T47D (cell line): ENCODE results near the gene MRAP.
"Not testable (repeated sequence)": the region's sequence is repeated elsewhere in the genome, so short reads cannot be mapped to it uniquely, and the experiment has no call there.

Experiments
- DNase-seq, 2 experiments: peaks; one replicate each; pipeline versions ENCODE4 v3.0.0 to v3.0.0-alpha.2; 2011 to 2012; ENCODE audit warnings: low read depth in 1 of 2, low spot score in 1 of 2
- JUND ChIP-seq: IDR thresholded peaks from 2 replicates; pipeline ENCODE4 v1.6.1; 2012; ENCODE audit warnings: low read depth
- in situ Hi-C: cut with HindIII; loops from 2 replicates; pipeline ENCODE4 v1.10.0; 2016; ENCODE audit warnings: low sequenced_read_pairs, low pct_unique_long_range_greater_than_20kb

Gene MRAP

DNA sequence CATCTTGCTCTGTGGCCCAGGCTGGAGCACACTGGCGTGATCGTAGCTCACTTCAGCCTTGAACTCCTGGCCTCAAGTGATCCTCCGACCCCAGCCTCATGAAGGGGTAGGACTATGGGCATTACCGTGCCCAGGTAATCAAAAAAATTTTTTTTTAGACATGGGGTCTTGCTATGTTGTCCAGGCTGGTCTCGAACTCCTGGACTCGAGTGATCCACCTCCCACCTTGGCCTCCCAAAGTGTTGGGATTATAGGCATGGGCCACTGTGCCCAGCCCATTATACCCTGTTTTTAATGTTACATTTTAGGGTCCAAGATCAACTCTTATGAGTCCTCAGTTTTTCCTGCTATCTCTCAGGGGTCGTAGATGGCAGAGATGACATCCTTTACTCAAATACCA is 6.3 kb downstream of the MRAP start:
- in situ Hi-C loops: no loop called here
- no peak for TF ChIP-seq JUND
- no peak for DNase-seq

DNA sequence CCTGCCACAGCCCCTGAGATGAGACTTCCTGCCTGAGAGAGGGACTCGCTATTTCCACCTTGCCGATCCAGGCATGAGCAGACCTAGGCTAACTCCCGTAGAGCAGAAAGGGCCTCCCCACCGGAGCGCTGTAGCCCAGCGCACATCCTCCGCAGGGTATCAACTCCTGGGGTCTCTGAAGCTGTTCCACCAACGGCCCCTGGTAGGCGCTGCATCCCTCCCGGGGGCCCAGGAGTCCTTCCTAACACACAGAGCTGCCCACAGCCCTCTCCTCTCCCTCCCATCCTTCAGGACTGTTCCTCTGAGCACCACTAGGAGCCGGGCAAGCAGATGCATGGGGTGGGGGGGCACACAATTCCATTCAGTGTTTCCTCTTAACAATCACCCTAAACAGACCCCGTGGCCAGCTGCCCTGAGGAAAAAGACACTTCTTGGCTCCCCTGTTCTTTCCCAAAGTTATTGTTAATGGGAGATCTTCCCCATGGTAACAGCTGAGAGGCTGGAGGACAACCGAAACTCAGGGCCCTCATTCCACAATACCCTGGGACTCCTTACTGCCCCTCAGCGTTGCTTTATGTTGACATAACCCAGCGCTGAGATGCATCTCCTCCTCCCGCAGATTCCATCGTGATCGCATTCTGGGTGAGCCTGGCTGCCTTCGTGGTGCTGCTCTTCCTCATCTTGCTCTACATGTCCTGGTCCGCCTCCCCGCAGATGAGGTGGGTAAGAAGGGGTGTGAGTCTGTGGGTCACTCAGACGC is 7.5 kb downstream of the MRAP start:
- no peak for TF ChIP-seq JUND
- DNase-seq: peak in 1 of 2 experiments; percentile 5
- in situ Hi-C loops: no loop called here

DNA sequence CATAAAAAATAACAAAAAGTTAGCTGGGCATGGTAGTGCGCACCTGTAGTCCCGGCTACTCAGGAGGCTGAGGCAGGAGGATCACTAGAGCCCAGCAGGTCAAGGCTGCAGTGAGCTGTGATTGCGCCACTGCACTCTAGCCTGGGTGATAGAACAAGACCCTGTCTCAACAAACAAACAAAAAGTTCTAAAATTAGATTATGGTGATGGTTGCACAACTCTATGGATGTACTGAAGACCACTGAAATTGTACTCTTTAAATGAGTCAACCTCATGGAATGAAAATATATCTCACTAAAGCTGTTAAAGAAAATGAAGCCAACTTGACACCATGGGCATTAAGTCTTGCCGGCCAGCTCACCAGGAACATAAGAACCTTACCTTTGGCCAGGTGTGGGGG is 9.1 kb downstream of the MRAP start:
- no peak for DNase-seq
- in situ Hi-C loops: no loop called here
- no peak for TF ChIP-seq JUND

DNA sequence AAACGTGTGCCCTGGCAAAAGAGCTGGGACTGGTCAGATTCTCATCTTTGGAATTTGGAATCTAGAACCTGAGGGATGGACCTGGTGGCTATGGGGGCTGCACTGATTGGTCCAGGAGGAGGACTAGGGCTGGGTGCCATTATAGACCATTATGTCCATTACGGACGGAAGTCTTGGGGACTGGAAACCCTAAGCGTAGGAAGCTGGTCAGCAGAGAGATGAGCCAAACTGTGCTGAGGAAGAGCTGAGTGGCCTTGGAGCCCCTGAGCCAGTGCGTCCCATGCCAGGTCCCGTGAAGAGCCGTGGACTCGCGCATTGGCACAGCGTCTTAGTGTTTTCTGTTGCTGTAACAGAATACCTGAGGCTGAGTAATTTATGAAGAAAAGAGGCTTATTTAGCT is 10.0 kb downstream of the MRAP start:
- TF ChIP-seq JUND: no peak
- in situ Hi-C loops: no loop called here
- DNase-seq: no peak

DNA sequence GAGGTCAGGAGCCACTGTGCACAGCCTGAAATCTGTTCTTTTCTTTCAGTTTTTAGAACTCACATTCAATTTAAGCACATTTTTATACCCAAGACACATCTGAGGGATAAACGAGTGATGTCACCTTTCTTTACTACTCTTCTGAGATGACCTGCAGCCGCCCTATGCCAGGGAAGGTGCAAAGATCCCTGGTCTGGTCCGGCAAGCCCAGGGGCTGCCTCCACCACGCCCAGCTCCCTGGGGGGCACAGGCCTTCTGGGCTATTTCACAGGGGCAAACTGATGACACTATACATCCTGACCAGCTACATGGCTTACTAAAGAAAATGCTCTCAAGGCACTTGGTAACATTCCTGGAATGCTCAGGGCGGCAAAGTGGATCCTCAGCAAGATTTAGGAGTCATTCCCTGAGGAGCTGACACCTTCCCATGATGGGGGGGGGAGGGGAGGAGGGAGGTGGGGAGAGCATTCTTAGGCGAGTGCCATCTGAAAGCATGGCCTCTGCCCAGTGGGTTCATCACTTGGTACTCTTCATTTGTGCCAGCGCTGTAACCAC is 11.3 kb downstream of the MRAP start:
- in situ Hi-C loops: no loop called here
- TF ChIP-seq JUND: no peak
- no peak for DNase-seq

DNA sequence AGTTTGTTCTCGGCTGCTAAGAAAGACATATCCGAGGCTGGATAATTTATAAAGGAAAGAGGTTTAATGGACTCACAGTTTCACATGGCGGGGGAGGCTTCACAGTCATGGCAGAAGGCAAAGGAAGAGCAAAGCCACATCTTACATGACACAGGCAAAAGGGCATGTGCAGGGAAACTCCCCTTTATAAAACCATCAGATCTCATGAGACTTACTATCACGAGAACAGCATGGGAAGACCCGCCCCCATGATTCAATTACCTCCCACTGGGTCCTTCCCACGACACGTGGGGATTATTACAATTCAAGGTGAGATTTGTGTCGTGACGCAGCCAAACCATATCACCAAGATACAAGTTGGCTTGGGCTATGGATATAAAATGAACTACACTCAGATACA is 12.3 kb downstream of the MRAP start:
- DNase-seq, in situ Hi-C loops: not testable (repeated sequence)

DNA sequence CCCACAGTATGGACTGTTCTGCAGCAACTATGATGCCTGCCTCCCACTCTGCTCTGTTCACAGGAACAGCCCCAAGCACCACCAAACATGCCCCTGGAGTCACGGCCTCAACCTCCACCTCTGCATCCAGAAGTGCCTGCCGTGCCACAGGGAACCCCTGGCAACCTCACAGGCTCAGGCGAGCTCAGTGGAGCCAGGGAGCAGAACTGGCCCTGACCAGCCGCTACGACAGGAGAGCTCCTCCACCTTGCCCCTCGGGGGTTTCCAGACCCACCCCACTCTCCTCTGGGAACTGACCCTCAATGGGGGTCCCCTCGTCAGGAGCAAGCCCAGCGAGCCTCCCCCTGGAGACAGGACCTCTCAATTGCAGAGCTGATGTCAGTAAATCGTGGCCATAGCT is 13.0 kb downstream of the MRAP start:
- no peak for DNase-seq
- in situ Hi-C loops: no loop called here
- TF ChIP-seq JUND: no peak

DNA sequence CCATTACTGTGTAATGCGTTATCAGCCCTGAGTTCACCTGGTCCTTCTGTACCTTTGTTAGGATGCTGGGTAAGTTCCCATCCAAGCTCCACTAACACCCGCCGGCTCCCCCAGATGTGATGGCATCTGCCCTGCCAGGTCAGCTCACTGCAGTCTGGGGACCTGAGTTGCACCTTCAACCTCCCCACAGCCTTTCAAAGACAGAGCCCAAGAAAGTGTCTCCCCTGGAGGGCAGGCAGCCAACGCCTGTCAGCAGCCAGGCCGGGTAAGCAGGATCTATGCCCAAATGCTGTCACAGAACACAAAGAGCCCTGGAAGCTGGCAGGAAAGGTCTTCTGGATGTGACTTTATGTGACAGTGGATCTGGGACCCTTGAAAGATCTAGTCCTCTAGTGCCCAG is 13.7 kb downstream of the MRAP start:
- no peak for DNase-seq
- in situ Hi-C loops: no loop called here
- TF ChIP-seq JUND: no peak

DNA sequence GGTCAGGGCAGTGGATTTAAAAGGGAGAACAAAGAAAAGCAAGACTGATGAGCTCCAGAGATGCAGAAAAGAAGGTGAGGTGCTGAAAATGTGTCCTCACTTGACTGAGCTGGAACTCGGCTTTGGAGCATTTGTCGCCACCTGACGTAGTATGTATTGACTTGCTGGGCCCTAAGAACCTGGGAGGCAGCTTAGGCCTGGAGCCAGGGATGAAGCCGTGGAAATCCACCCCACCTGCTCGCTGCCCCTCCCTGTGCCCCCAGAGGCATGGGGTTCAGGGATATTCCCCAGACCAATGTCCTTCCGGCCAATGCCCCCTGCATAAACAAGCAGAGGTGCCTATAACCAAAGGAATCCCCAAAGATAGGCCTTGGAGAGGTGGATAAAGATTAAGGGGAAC is 14.3 kb downstream of the MRAP start:
- TF ChIP-seq JUND: no peak
- in situ Hi-C loops: no loop called here
- DNase-seq: no peak

DNA sequence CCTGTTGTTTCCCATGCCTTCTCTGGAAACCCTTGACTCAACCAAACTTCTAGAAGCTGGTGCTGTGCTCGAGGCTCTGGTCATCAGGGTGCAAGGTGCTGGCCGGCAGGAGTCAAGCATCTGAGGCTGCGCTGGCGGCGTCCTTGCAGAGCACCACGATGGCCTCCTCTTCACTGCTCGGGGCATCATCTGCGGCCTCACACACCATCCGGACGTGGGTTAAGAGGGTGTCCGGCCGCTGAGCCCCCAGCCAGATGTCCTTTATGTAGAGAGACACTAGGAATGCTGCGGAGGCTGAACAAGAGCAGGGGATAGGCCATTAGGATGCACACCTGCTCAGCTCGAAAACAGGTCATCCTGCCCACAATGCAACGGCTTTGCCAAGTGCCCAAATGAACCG is 16.2 kb downstream of the MRAP start:
- DNase-seq: no peak
- no peak for TF ChIP-seq JUND
- in situ Hi-C loops: no loop called here

DNA sequence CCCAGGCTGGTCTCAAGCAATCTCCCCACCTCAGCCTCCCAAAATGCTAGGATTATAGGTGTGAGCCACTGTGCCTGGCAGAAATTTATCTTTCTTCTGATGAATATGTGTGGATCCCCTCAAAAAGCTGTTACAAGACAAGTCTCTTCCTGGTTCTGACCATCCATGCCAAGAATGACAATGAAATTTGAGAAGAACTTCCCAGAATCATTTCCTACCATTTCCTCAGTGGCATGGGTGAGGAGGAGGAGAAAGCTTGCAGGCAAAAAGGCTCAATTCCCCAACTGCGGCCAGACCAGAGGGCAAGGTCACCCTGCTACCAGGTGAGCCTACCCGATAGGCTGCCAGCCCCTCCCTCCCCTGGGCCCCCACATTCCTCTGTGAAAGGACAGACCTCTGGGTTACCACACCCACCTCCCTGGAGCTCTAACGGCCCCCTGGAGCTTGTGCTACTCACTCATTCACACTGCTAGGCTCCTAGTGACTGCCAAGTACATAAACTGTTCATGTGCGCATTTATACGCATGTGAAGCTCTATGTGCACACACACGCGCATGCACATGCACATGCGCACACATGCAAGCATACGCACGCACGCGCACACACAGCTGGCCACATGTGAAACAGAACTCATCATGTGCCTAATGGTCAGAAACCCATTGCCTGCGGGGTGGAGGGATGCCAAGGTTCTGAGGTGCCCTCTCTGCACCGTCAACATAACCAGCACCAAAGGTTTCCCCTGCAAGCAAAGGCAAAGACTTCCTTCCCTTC is 17.0 kb downstream of the MRAP start:
- in situ Hi-C loops: no loop called here
- TF ChIP-seq JUND: no peak
- no peak for DNase-seq

DNA sequence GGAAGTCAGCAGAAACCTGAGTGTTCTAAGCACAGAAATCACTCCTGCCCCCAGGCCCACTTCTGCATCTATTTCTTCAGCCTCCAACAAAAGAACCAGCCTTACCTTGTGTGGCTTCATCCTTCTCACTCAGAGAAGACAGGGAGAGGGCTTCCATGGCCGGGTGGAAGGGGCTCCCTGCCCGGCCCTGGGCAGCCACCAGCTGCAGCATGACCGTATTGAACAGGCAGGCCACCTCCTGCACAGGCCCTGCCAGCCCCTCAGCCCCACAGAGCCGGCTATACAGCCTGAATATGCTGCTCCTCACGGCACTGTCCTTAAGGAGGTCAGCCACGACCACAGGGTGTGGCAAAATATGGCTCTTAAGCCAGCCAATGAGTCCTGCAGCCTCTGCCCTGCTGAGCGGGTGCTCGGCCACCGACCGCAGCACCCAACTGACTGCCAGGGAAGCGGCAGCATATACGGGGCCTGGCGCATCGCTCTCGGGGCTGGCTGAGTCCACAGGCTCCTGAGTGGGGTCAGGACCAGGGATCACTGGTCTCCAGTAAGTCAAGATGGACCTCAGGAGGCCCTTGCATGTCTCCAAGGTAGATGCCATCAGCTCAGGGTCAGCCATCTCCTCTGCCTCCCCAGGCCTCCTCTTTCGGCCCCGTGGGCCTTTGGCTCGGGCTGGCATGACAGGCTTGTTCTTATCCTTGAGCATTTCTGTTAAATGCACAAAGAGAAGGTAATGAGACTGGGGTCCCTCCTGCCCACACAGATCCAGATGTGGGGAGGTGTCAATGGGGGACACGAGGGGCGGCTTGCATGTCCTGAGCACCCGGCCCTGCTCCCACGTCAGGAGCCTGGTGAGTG is 17.9 kb downstream of the MRAP start:
- in situ Hi-C loops: no loop called here
- TF ChIP-seq JUND: no peak
- no peak for DNase-seq
